ENCODE results near the gene NPM1.

Gene NPM1

DNA sequence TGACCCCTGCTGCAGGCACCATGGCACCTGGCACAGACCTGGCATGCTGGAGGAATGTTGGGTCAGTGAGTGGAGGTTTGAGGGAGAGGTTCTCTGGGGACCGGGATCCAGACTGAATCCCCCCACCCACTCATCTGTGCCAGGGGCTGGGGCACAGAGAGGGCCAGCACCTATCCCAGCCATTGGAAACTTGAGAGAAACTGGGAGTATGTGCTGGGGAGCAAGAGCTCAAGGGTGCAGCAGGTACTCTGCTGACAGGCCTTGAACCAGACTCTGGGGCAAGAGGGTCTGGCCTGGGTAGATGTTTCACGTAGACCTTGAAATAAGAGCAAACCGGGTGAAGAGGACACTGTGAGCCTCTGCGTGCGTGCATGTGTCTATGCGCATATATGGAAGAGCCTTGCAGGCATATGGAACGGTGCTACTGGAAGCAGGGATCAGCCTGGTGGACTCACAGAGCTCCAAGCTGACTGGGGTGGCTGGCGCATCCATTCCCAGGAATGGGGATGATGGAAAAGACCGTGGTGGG lies 40.6 kb downstream of the NPM1 start:
- DNase-seq (no peak), ATAC-seq (no peak)

- ATAC-seq = no peak
- DNase-seq = no peak
Observed at GRCh38 chr5:171428809-171429542, 41.3 kb downstream of the NPM1 start.

- ATAC-seq (no peak), DNase-seq (no peak)
Observed at GRCh38 chr5:171429543-171429910, 41.9 kb downstream of the NPM1 start.

GRCh38 chr5:171431251-171431777 lies 43.7 kb downstream of the NPM1 start:
- DNase-seq = no peak
- ATAC-seq = no peak

- no peak for ATAC-seq
- no peak for DNase-seq
Observed at GRCh38 chr5:171432076-171432475, 44.4 kb downstream of the NPM1 start.

GRCh38 chr5:171432583-171433351 lies 45.1 kb downstream of the NPM1 start:
- no peak for ATAC-seq
- DNase-seq = no peak

GRCh38 chr5:171433352-171433698 lies 45.7 kb downstream of the NPM1 start:
- DNase-seq = no peak
- ATAC-seq = no peak

- no peak for DNase-seq
- ATAC-seq = no peak
Observed at GRCh38 chr5:171433982-171434676, 46.5 kb downstream of the NPM1 start.

DNA sequence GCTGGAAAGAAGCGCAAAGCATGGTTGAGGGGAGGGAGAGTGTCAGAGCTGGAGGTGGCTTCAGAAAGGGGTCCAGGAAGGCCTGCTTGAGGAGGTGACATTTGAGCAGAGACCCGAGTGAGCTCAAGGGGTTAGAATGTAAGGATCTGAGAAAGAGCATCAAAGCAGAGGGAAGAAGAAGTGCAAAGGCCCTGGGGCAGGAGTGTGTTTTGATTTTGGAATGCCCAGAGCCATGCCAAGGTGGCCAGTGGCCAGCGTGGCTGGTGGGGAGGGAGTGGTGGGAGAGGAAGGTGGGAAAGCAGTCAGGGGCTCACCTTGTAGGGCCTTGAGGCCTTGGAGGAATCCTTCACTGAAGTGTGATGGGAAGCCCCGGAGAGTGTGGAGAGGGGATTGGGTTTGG lies 47.2 kb downstream of the NPM1 start:
- ATAC-seq (no peak), DNase-seq (no peak)

DNA sequence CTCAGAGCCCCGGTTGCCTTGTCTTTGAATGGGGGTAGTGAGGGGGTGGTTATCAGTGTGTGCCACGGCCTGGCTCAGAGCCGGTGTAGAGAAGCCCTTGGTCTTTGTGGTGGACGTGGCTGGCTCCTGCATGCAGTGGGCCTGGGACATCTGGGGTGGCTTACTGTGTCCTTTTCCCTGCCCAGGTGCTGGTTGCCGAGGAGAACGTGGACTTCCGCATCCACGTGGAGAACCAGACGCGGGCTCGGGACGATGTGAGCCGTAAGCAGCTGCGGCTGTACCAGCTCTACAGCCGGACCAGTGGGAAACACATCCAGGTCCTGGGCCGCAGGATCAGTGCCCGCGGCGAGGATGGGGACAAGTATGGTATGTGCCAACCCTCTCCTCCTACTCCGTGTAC lies 48.3 kb downstream of the NPM1 start:
- no peak for DNase-seq
- ATAC-seq = no peak

DNA sequence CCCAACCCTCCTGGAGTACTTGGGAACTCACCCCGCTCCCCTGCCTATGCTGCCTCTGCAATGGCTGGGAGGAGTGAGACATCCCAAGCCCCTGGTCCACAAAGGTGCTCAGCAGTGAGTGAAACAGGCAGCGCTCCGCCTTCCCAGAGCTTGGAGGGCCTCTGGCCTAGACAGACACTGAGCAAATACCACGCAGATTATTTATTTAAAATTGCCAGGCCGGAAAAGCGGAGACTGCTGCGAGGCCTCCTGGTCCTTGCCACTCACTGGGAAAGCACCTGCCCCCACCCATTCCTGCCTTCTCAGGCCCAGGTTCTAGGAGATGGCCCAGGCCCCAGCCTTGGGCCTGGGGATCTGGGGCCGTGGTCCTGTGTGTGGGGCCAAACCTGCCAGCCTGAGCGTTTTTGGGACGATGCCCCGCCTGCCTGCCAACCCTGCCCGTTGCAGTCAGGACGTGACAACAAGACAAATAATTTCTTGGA lies 49.2 kb downstream of the NPM1 start:
- ATAC-seq (no peak), DNase-seq (no peak)

DNA sequence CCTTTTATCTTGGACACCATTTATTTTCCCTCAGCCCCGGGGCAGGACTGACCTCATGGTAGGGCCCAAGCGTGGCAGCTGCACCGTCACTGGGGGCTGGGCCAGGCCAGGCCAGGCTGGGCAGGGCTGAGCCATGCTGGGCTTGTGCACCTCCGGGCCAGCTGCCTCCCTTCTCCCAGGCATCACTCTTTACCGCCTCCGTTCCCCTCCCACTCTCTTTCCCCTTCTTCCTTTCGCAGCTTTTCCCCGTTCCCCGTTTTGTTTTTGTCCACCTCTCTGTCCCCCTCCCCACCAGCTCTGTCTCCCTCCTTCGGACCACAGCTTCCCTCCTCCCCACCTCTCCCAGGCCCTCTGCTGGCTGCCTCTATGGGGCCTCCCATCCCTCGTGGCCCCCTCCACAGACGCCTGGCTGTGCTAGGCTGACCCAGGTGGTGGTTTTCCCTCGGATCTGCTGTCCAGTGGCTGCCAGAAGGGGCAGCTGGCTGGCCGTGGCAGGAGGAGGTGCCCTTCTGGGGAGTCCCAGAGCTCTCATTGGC lies 49.7 kb downstream of the NPM1 start:
- no peak for ATAC-seq
- DNase-seq = no peak

- DNase-seq (no peak), ATAC-seq (no peak)
Observed at GRCh38 chr5:171438738-171439137, 51.1 kb downstream of the NPM1 start.

- DNase-seq = no peak
- no peak for ATAC-seq
Observed at GRCh38 chr5:171441246-171441791, 53.7 kb downstream of the NPM1 start.

DNA sequence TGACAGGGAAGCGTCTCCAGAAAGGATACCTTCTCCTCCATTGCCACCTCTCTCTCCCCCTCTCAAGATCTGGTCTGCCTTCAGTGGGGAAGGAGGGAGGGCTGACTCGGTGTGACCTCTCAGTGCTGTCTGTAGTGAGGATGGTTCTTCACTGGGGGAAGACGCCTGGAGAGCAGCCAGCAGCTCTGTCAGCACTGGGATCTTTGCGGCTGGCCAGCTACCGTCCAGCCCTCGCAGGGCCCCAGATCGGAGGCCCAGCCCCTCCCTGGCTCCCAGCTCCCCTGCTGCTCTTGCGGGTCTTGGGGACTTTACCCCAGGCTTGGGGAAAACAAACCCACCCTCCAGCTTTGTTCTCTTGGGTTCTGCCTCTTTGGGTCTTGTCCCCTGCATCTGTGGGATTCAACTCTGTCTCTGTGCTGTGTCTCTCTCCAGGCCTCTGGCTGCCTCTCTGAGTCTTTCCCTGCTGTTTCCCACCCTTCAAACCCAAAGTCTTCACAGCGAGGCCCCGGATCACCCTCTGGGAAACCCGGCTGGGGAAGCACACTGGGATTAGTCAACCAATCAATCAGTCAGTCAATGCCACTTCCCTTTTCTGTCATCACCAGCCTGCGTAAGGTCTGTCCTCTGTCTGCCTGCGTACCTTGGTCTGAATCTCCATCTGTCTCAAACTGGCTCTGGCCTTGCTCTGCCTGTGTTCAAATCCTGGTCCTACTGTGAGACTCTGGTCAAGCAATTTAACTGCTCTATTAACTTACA lies 54.8 kb downstream of the NPM1 start:
- DNase-seq (no peak), ATAC-seq (no peak)

- DNase-seq (no peak), ATAC-seq (no peak)
Observed at GRCh38 chr5:171444582-171444981, 56.9 kb downstream of the NPM1 start.

- no peak for ATAC-seq
- DNase-seq = no peak
Observed at GRCh38 chr5:171445644-171446516, 58.2 kb downstream of the NPM1 start.

- no peak for ATAC-seq
- no peak for DNase-seq
Observed at GRCh38 chr5:171447226-171447625, 59.6 kb downstream of the NPM1 start.

DNA sequence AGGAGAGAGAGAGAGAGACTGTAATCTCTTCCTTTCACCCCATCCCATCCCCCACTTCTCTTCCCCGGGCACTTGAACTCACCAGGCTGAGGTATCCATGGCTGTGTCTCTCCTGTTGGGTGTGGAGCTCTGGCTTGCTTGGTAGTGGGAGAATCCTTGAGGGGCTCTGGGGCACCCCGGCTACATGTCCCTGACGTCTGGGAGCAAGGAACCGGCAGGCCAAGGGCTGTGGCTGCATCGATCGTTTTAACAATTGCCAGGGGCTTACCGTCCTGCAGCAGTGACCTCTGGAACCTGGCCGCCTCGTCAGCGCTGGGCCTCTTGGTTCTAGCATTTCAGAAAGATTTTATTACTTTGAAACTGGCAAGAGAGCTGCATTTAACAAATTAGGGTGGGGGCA lies 61.8 kb downstream of the NPM1 start:
- ATAC-seq = no peak
- no peak for DNase-seq

All from stimulated activated naive CD8-positive, alpha-beta T cell treated with anti-CD3 and anti-CD28 coated beads, Interleukin-15, Interleukin-2, amounts not matched to agents 100 U/mL and 50 U/mL, for 24 hours (primary cell).